Smooth muscle cell (in vitro differentiated cells): ENCODE measurements around the gene WSCD1. TPM values are rescaled to one million over a fixed set of nuclear protein-coding genes. Genes with fewer than 3 reads are reported as not detected.

ENCODE experiments used
- DNase-seq: peaks from one replicate; lab custom pipeline; 2025; ENCODE audit not compliant: unreplicated experiment; lab: John Stamatoyannopoulos, UW
- H2AFZ ChIP-seq: fragments of 200-600 bp; sonication (generic); 2 replicates; pipeline ENCODE4 v1.6.0; 2016; ENCODE audit warnings: antibody characterized with exemption, low read depth, mild to moderate bottlenecking
- H3F3A ChIP-seq: fragments of 200-600 bp; sonication (generic); 2 replicates; pipeline ENCODE4 v1.6.0; 2017; ENCODE audit warnings: antibody characterized with exemption, low read depth
- H3K27ac ChIP-seq: fragments of 200-600 bp; sonication (generic); 2 replicates; pipeline ENCODE4 v1.5.1; 2016; ENCODE audit warnings: low read depth, mild to moderate bottlenecking
- H3K27me3 ChIP-seq: fragments of 200-600 bp; sonication (generic); 2 replicates; pipeline ENCODE4 v1.6.1; 2016; ENCODE audit warnings: low read depth, mild to moderate bottlenecking
- H3K36me3 ChIP-seq: fragments of 200-600 bp; sonication (generic); 2 replicates; pipeline ENCODE4 v1.5.1; 2016; ENCODE audit warnings: low read depth
- H3K4me1 ChIP-seq: fragments of 200-600 bp; sonication (generic); 2 replicates; pipeline ENCODE4 v1.5.1; 2016; ENCODE audit warnings: low read depth
- H3K4me2 ChIP-seq: fragments of 200-600 bp; sonication (generic); 2 replicates; pipeline ENCODE4 v1.6.0; 2016; ENCODE audit warnings: mild to moderate bottlenecking
- H3K4me3 ChIP-seq: fragments of 200-600 bp; sonication (generic); 2 replicates; pipeline ENCODE4 v1.5.1; 2016; ENCODE audit warnings: mild to moderate bottlenecking
- H3K79me2 ChIP-seq: fragments of 200-600 bp; sonication (generic); 2 replicates; pipeline ENCODE4 v1.6.0; 2016; ENCODE audit warnings: low read depth, mild to moderate bottlenecking
- H3K9ac ChIP-seq: fragments of 200-600 bp; sonication (generic); 2 replicates; pipeline ENCODE4 v1.6.0; 2016; ENCODE audit warnings: low read depth
- H3K9me3 ChIP-seq: fragments of 200-600 bp; sonication (generic); replicated peaks from 2 replicates; pipeline ENCODE4 v1.5.1; 2016; ENCODE audit warnings: low read depth
- H4K20me1 ChIP-seq: fragments of 200-600 bp; sonication (generic); 2 replicates; pipeline ENCODE4 v1.6.0; 2016; ENCODE audit warnings: low read depth
- CTCF ChIP-seq: fragments of 200-600 bp; sonication (generic); IDR thresholded peaks from 2 replicates; pipeline ENCODE4 v1.5.1; 2017; ENCODE audit warnings: borderline replicate concordance, mild to moderate bottlenecking, antibody characterized with exemption; ENCODE audit not compliant: insufficient read depth, poor library complexity, severe bottlenecking
- WGBS: methylation state at CpG from one replicate; pipeline ENCODE4 v1.1.7; 2016; ENCODE audit warnings: low lambda C conversion rate; 5-methylcytosine and 5-hydroxymethylcytosine counted together
- polyA plus RNA-seq: library from polyadenylated mRNA; unstranded; fragments of >200 nt; fragmentation: Nextera tagmentation; extraction: Ambion mirVana; gene quantifications from 2 replicates; pipeline ENCODE4 v1.2.1, GENCODE V29; 2016
- total RNA-seq: library from RNA; depleted of rRNA; stranded (reverse); fragments of >200 nt; gene quantifications from 2 replicates; pipeline ENCODE4 v1.2.3, GENCODE V29; 2014

WSCD1 gene
- total and polyA plus RNA-seq, 2 experiments from 2014 or later, result 0.18 TPM

DNA sequence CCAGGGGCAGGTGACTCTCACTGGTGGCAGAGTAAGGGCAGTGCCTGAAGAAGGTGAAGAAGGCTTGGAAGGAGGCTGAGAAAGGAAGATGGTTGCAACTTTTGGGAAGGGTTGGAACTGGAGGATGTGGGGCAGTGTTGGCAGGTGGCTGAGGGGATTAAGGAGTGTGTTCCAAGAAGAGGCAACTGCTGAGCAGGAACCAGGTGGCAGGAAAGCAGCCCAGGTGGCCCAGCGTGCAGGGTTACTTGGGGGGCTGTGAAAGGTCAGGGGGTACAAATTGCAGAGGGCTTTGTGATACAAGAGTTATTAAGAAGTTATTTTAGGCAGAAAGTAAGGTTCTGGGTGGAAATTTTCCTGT, 28.6 kb downstream of the WSCD1 start:
- Histone ChIP-seq H3K27ac (no peak overlapping the region), H4K20me1 (no peaks in the 10 kb centered on the region), H2AFZ (no peak overlapping the region), H3K27me3 (peaks cover 44% of the 10 kb centered on the region), H3F3A (no peaks in the 10 kb centered on the region), H3K36me3 (no peaks in the 10 kb centered on the region), H3K9me3 (no peaks in the 10 kb centered on the region), H3K4me2 (no peak overlapping the region), H3K79me2 (no peaks in the 10 kb centered on the region), H3K9ac (no peak overlapping the region), H3K4me1 (peaks cover 7% of the 10 kb centered on the region), H3K4me3 (no peak overlapping the region)
- no peak for TF ChIP-seq CTCF
- DNase-seq, result no peak
- WGBS, result 85% methylated on average over 1 of the region's 1 CpG

DNA sequence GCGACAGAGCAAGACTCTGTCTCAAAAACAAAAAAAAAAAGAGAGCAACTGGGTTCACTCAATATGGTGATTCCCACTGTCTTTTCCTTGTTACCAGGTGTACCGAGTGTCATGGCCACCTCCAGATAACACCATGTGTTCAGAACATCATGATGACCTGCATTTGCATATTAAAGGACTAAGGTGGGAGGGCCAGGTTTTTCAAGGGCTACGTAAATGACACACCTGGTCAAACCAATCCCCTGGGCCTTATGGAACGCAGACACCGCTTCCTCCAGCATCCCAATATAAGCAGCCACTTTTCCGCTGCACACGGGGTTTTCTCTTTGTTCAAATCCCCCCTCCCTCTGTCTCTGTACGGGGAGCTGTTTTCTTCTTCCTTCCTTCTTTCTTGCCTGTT, 29.3 kb downstream of the WSCD1 start:
- WGBS, result 84% methylated on average over 8 of the region's 8 CpGs
- H3K79me2 ChIP-seq, result no peaks in the 10 kb centered on the region
- peaks cover 41% of the 10 kb centered on the region for H3K27me3 ChIP-seq
- H3K4me3 ChIP-seq, result no peak overlapping the region
- DNase-seq, result no peak
- no peak overlapping the region for H3K27ac ChIP-seq
- no peaks in the 10 kb centered on the region for H3K36me3 ChIP-seq
- no peak overlapping the region for H2AFZ ChIP-seq
- no peaks in the 10 kb centered on the region for H3F3A ChIP-seq
- no peaks in the 10 kb centered on the region for H4K20me1 ChIP-seq
- H3K9ac ChIP-seq, result no peak overlapping the region
- H3K4me2 ChIP-seq, result no peak overlapping the region
- no peaks in the 10 kb centered on the region for H3K9me3 ChIP-seq
- H3K4me1 ChIP-seq, result peaks cover 7% of the 10 kb centered on the region
- TF ChIP-seq CTCF, result no peak

GRCh38 chr17:6100146-6100545, 30.0 kb downstream of the WSCD1 start:
- peaks cover 36% of the 10 kb centered on the region for H3K27me3 ChIP-seq
- H3F3A ChIP-seq, result no peaks in the 10 kb centered on the region
- WGBS, result 88% methylated on average over 9 of the region's 9 CpGs
- H3K9ac ChIP-seq, result no peak overlapping the region
- no peak for TF ChIP-seq CTCF
- H3K9me3 ChIP-seq, result no peaks in the 10 kb centered on the region
- no peak overlapping the region for H3K27ac ChIP-seq
- DNase-seq, result no peak
- no peaks in the 10 kb centered on the region for H3K79me2 ChIP-seq
- peaks cover 7% of the 10 kb centered on the region for H3K4me1 ChIP-seq
- no peaks in the 10 kb centered on the region for H4K20me1 ChIP-seq
- no peak overlapping the region for H3K4me2 ChIP-seq
- no peaks in the 10 kb centered on the region for H3K36me3 ChIP-seq
- no peak overlapping the region for H3K4me3 ChIP-seq
- no peak overlapping the region for H2AFZ ChIP-seq

GRCh38 chr17:6100891-6101500, 30.8 kb downstream of the WSCD1 start:
- H3K36me3 ChIP-seq, result no peaks in the 10 kb centered on the region
- TF ChIP-seq CTCF, result no peak
- DNase-seq, result no peak
- no peaks in the 10 kb centered on the region for H3F3A ChIP-seq
- peaks cover 36% of the 10 kb centered on the region for H3K27me3 ChIP-seq
- H3K9me3 ChIP-seq, result no peaks in the 10 kb centered on the region
- H3K4me3 ChIP-seq, result no peak overlapping the region
- H3K4me1 ChIP-seq, result peaks cover 7% of the 10 kb centered on the region
- no peaks in the 10 kb centered on the region for H3K79me2 ChIP-seq
- no peaks in the 10 kb centered on the region for H4K20me1 ChIP-seq
- no peak overlapping the region for H3K27ac ChIP-seq
- H2AFZ ChIP-seq, result no peak overlapping the region
- H3K9ac ChIP-seq, result no peak overlapping the region
- WGBS, result 81% methylated on average over 7 of the region's 7 CpGs
- no peak overlapping the region for H3K4me2 ChIP-seq
